Measurements from ENCODE around the gene SDHAF1.
"Not testable (repeated sequence)": the region's sequence is repeated elsewhere in the genome, so short reads cannot be mapped to it uniquely, and the experiment has no call there.

The SDHAF1 gene

DNA sequence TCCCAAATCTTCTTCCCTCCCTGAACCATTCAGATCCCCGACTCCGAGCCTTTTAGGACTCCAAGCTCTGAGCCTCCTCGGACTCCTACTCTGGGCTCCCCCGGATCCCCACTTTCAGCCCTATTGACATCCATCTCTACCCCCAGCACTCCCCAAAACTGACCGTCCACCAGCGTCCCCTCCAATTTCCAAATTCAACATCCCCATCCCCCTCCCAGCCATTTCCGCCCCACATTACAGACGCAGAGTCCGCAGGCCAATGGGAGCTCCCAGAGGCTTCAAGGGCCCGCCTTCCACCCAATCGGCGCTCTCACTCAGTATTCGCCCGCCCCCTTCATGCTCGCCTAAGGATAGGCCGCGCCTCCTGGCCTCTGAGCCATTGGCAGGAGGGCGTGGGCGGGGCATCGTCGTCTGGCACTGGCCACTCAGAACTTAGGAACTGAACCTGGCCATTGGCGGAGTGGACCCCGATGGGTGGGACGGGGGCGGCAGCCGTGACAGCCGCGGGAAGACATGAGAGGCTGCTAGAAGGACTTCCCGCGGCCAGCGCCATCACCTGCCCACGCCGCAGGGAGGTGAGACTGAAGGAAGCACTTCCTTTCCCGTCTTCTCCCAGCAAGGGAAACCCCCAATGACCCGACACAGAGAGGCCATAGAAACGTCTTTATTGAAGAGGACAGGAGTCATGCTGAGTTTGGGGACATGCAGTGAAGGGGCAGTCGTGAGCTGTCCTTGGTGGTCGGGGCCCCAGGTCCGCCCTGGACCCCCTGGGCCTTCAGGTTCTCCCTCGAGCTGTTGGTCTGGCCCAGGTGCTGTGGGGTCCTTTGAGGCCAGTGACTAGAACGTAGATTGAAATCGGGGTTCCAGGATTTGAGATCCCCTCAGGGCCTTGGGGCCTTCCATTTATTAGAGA, 19.3 kb downstream of the SDHAF1 start, which contains the start of gene ALKBH6:
TSS of gene ALKBH6 (minus strand) at position 202 of the 913 bp plus-strand sequence. CDS start 816 bp downstream, outside the sequence.
- in situ Hi-C loops (cut with MboI; ENCODE audit: low sequenced_read_pairs) = no loop called here

DNA sequence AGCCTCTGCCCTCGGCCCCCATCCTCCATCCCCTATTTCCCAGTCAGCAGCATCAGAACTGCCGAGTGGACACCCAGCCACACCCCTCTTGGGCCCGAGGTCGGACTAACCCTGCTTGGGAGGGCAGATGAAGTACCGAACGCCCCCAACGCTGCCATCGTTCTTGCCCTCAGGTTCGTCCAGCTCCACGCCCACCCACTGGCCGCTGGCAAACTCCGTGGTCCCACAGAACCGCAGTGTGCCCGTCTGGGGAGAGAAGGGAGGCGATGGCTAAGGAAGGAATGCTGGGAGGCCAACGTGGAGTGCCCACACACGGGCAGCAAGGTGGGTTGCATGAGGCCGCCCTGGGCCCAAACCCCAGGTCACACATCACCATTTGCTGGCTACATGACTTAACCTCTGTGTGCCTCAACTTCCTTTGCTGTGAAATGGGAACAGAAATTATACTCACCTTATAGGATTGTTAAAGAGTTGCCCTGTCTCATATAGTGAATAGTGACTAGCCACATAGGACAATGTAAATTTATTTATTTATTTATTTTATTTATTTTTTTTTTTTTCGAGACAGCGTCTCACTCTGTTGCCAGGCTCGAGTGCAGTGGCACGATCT, 24.2 kb downstream of the SDHAF1 start:
- in situ Hi-C loops (cut with MboI; ENCODE audit: low sequenced_read_pairs) = no loop called here

GRCh38 chr19:36023432-36023831, 28.4 kb downstream of the SDHAF1 start:
- in situ Hi-C loops (cut with MboI; ENCODE audit: low sequenced_read_pairs) = no loop called here

DNA sequence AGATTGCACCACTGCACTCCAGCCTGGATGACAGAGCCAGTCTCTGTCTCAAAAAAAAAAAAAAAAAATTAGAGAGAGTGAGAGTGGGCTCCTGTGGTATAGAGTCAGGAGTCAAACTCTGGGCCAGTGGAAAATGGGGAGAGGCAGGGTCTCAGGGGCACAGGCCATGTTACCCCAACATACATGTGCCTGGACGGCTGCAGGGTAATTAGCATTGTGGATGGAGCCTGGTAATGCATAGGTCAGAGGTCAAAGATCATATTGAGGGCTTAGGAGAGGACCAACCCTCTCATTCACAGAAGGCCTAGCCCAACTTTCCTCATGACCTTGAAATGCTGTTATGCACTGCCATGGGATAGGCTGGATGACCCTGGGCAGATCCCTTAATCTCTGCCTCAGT, 30.6 kb downstream of the SDHAF1 start:
- in situ Hi-C loops (cut with MboI; ENCODE audit: low sequenced_read_pairs) = no loop called here

GRCh38 chr19:36026091-36026876, 31.3 kb downstream of the SDHAF1 start:
- in situ Hi-C loops (cut with MboI; ENCODE audit: low sequenced_read_pairs) = no loop called here

GRCh38 chr19:36027696-36028095, 32.7 kb downstream of the SDHAF1 start:
- in situ Hi-C loops (cut with MboI; ENCODE audit: low sequenced_read_pairs) = no loop called here

- in situ Hi-C loops (cut with MboI; ENCODE audit: low sequenced_read_pairs) = no loop called here
Observed at GRCh38 chr19:36028313-36029041, 33.5 kb downstream of the SDHAF1 start.

- in situ Hi-C loops (cut with MboI; ENCODE audit: low sequenced_read_pairs) = no loop called here
Observed at GRCh38 chr19:36030264-36031148, 35.5 kb downstream of the SDHAF1 start.

GRCh38 chr19:36031308-36031707, 36.3 kb downstream of the SDHAF1 start:
- in situ Hi-C loops (cut with MboI; ENCODE audit: low sequenced_read_pairs) = no loop called here

GRCh38 chr19:36032251-36033104, 37.5 kb downstream of the SDHAF1 start, which contains the start of gene CLIP3:
Gene CLIP3, minus strand, starts transcription at chr19:36032873. Its CDS starts 516 bp downstream, at chr19:36032357.
- in situ Hi-C loops (cut with MboI; ENCODE audit: low sequenced_read_pairs) = no loop called here

DNA sequence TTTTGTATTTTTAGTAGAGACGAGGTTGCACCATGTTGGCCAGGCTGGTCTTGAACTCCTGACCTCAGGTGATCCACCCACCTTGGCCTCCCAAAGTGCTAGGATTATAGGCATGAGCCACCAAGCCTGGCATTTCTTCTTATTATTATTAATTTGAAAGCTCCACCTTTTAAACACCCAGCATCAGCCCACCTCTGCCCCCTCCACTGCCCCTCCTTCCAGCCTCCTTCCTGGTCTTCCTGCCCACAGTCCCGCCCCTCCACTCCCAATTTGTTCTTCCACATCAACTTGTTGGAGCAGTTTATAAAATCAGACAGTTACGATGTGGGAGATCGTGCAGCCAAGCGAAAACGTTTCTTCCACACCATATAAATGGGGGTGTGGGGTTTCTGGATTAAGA, 45.5 kb downstream of the SDHAF1 start:
- in situ Hi-C loops (cut with MboI; ENCODE audit: low sequenced_read_pairs) = no loop called here

- in situ Hi-C loops (cut with MboI; ENCODE audit: low sequenced_read_pairs) = not testable (repeated sequence)
Observed at GRCh38 chr19:36041092-36041491, 46.1 kb downstream of the SDHAF1 start.

- in situ Hi-C loops (cut with MboI; ENCODE audit: low sequenced_read_pairs) = no loop called here
Observed at GRCh38 chr19:36041831-36042230, 46.8 kb downstream of the SDHAF1 start.

GRCh38 chr19:36043952-36044351, 49.0 kb downstream of the SDHAF1 start:
- in situ Hi-C loops (cut with MboI; ENCODE audit: low sequenced_read_pairs) = no loop called here
